Psoas muscle (tissue), 8 donors: Measurements from ENCODE around the gene WBP2. TPM values are rescaled to one million over a fixed set of nuclear protein-coding genes. Genes with fewer than 3 reads are reported as not detected.
A peak's percentile ranks its signal among the peaks of the same experiment; 100 is the strongest.

ENCODE experiments used
- ATAC-seq, 4 donors: fragments of 200-7000 bp; cut with Tn5 transposase; one replicate each; pipeline ENCODE4 v1.9.1; 2020; ENCODE audit warnings: moderate library complexity in 3 of 4, mild to moderate bottlenecking in 2 of 4
- DNase-seq, 2 donors: peaks; one replicate each; pipeline ENCODE4 v3.0.0-alpha.2; 2020
- H3K27ac ChIP-seq: fragments of 200-600 bp; one replicate; pipeline ENCODE4 v1.8.0; 2022
- H3K27me3 ChIP-seq, 3 donors: fragments of 200-600 bp in 1 of 3; one replicate each; pipeline versions ENCODE4 v1.6.1 to v1.8.0; 2013 to 2022; ENCODE audit warnings: low read length in 2 of 3, mild to moderate bottlenecking in 2 of 3, moderate library complexity in 1 of 3; ENCODE audit not compliant: insufficient read depth in 3 of 3
- H3K36me3 ChIP-seq, 2 donors: fragments of 200-600 bp in 1 of 2; one replicate each; pipeline versions ENCODE4 v1.6.1 to v1.8.0; 2013 to 2022; ENCODE audit warnings: low read depth in 1 of 2, mild to moderate bottlenecking in 1 of 2, moderate library complexity in 1 of 2; ENCODE audit not compliant: insufficient read depth in 1 of 2
- H3K4me1 ChIP-seq: fragments of 200-600 bp; one replicate; pipeline ENCODE4 v1.8.0; 2022
- H3K4me3 ChIP-seq: fragments of 200-600 bp; one replicate; pipeline ENCODE4 v1.8.0; 2022; ENCODE audit warnings: mild to moderate bottlenecking
- H3K9me3 ChIP-seq: fragments of 200-600 bp; one replicate; pipeline ENCODE4 v1.8.0; 2022
- CTCF ChIP-seq: fragments of 200-600 bp; IDR thresholded peaks from one replicate; pipeline ENCODE4 v1.8.0; 2022; ENCODE audit warnings: antibody characterized with exemption
- WGBS, 3 donors: extraction: QIAGEN DNeasy Blood & Tissue Kit; methylation state at CpG; one replicate each; pipeline versions ENCODE4 v1.1.6 to v1.1.7; 2013; 5-methylcytosine and 5-hydroxymethylcytosine counted together
- intact Hi-C, 2 donors: fragments of 100-400 bp; cut with DNase I; formaldehyde crosslinking; loops; one replicate each; pipeline versions ENCODE4 v1.11.0 to v1.14.2; 2022
- polyA plus RNA-seq, 3 donors: library from polyadenylated mRNA; stranded (reverse); fragments of 200-250 nt; gene quantifications; one replicate each; pipeline ENCODE4 v1.2.3, GENCODE V29; 2013
- total RNA-seq, 4 donors: library from RNA; stranded (reverse); fragmentation: NEBNext Ultra II Directional in 2 of 4; extraction: Animal tissue kit (Norgen Biotek cat#: 25700) in 2 of 4; gene quantifications; one replicate each; pipeline versions ENCODE4 v1.2.1 to v1.2.4, GENCODE V29; 2021 to 2023
- donor health status: healthy with polysubstance abuse.
- donor health status: DM: no; HTN: no; CAD: no; lungs with moderate emphysema.
- donor health status: Bipolar disorder and iron deficiency.
- donor health status: healthy.
- donor health status: DM: yes; HTN: yes; CAD: no.
- donor health status: DM: no; HTN: no; CAD: no.
- donor health status: DM: no; HTN: no; CAD: no.
- donor health status: DM: yes; HTN: yes; CAD: no.

WBP2 gene
- total and polyA plus RNA-seq, 7 donors: 109 to 278 (median 149) TPM

- intact Hi-C loops: no loop called here
- no peak overlapping the region for H3K27ac ChIP-seq
- H3K27me3 ChIP-seq: no peaks in the 10 kb centered on the region
- peaks cover 0 to 40% of the 10 kb centered on the region in 2 donors for H3K36me3 ChIP-seq
- WGBS, 3 donors: 79 to 85% (median 83%) methylated on average over 24 to 27 of the region's 27 CpGs
- DNase-seq (no peak), ATAC-seq (no peak)
- no peaks in the 10 kb centered on the region for H3K9me3 ChIP-seq
- no peak overlapping the region for H3K4me3 ChIP-seq
- H3K4me1 ChIP-seq: peaks cover 9% of the 10 kb centered on the region
- TF ChIP-seq CTCF: peak; percentile 28
Measured at GRCh38 chr17:75830164-75831031, 24.7 kb downstream of the WBP2 start.

GRCh38 chr17:75829747-75830146 lies 25.4 kb downstream of the WBP2 start:
- Histone ChIP-seq H3K4me3 (no peak overlapping the region), H3K27me3 (no peaks in the 10 kb centered on the region), H3K9me3 (no peaks in the 10 kb centered on the region), H3K27ac (no peak overlapping the region), H3K4me1 (peaks cover 9% of the 10 kb centered on the region), H3K36me3 (peaks cover 0 to 44% of the 10 kb centered on the region in 2 donors)
- WGBS, 3 donors: 84 to 91% (median 87%) methylated on average over 7 of the region's 7 CpGs
- TF ChIP-seq CTCF: no peak
- intact Hi-C loops: loop anchor here (5.0 kb wide), 1 partner anchor 42 kb away; no protein-coding TSS in a partner anchor
- no peak for ATAC-seq
- no peak for DNase-seq

GRCh38 chr17:75828741-75829140 lies 26.4 kb downstream of the WBP2 start:
- WGBS, 3 donors: 84 to 90% (median 87%) methylated on average over 15 to 19 of the region's 19 CpGs
- ATAC-seq (no peak), DNase-seq (no peak)
- TF ChIP-seq CTCF: no peak
- Histone ChIP-seq H3K27me3 (no peaks in the 10 kb centered on the region), H3K4me3 (no peak overlapping the region), H3K9me3 (no peaks in the 10 kb centered on the region), H3K27ac (no peak overlapping the region), H3K4me1 (peaks cover 9% of the 10 kb centered on the region), H3K36me3 (peaks cover 0 to 52% of the 10 kb centered on the region in 2 donors)
- intact Hi-C loops: loop anchor here (5.0 kb wide), 1 partner anchor 41 kb away; no protein-coding TSS in a partner anchor

- intact Hi-C loops: loop anchor here (5.0 kb wide), 1 partner anchor 41 kb away; no protein-coding TSS in a partner anchor
- peaks cover 9% of the 10 kb centered on the region for H3K4me1 ChIP-seq
- ATAC-seq (peak in 2 of 4 donors; percentile 3 to 4), DNase-seq (no peak)
- H3K27ac ChIP-seq: peak overlapping the region; percentile 67
- no peaks in the 10 kb centered on the region for H3K27me3 ChIP-seq
- TF ChIP-seq CTCF: no peak
- no peaks in the 10 kb centered on the region for H3K9me3 ChIP-seq
- 32 to 46% (median 32%) methylated on average over 11 of the region's 11 CpGs for WGBS, 3 donors
- peak overlapping the region; percentile 49 for H3K4me3 ChIP-seq
- peaks cover 0 to 52% of the 10 kb centered on the region in 2 donors for H3K36me3 ChIP-seq
Measured at GRCh38 chr17:75828076-75828400, 27.1 kb downstream of the WBP2 start.
